ENCODE measurements around the gene PCLO. TPM values are rescaled to one million over a fixed set of nuclear protein-coding genes. Genes with fewer than 3 reads are reported as not detected.

The PCLO gene
- total RNA-seq, 6 donors from 2014 or later = 3.0 to 19.8 (median 8.6) TPM

GRCh38 chr7:83155407-83155806 is 7.3 kb downstream of the PCLO start:
- Histone ChIP-seq H3K4me1 (no peaks in the 10 kb centered on the region), H3K27ac (no peak overlapping the region), H3K4me3 (no peak overlapping the region), H3K27me3 (no peaks in the 10 kb centered on the region), H3K36me3 (no peaks in the 10 kb centered on the region), H3K9me3 (no peaks in the 10 kb centered on the region)
- DNase-seq = no peak
- ATAC-seq (ENCODE audit: low FRiP score in 2 of 2) = no peak
- WGBS, 2 donors = 86% methylated on average over 1 of the region's 1 CpG; no CpG with 5 or more reads in 1 of the 2 donors
- no peak for TF ChIP-seq CTCF (IDR thresholded peaks at IDR 0.05)
- TF ChIP-seq POLR2AphosphoS5 (IDR thresholded peaks at IDR 0.05) = no peak
- no peak for TF ChIP-seq POLR2A (IDR thresholded peaks at IDR 0.05)
- no peak for TF ChIP-seq EP300 (IDR thresholded peaks at IDR 0.05)

- no peak for DNase-seq
- no peak for ATAC-seq (ENCODE audit: low FRiP score in 2 of 2)
- H3K36me3 ChIP-seq = no peaks in the 10 kb centered on the region
- H3K27ac ChIP-seq = no peak overlapping the region
- H3K4me3 ChIP-seq = no peak overlapping the region
- no peaks in the 10 kb centered on the region for H3K27me3 ChIP-seq
- 43 to 53% methylated on average over 1 of the region's 1 CpG for WGBS, 2 donors
- no peaks in the 10 kb centered on the region for H3K9me3 ChIP-seq
- no peaks in the 10 kb centered on the region for H3K4me1 ChIP-seq
- TF ChIP-seq EP300 (IDR thresholded peaks at IDR 0.05) = no peak
- TF ChIP-seq POLR2A (IDR thresholded peaks at IDR 0.05) = no peak
Observed at GRCh38 chr7:83153419-83153818, 9.3 kb downstream of the PCLO start.

- ATAC-seq (ENCODE audit: low FRiP score in 2 of 2) (no peak), DNase-seq (no peak)
- WGBS, 2 donors = 64 to 74% methylated on average over 2 of the region's 2 CpGs
- H3K4me1 ChIP-seq = no peaks in the 10 kb centered on the region
- H3K36me3 ChIP-seq = no peaks in the 10 kb centered on the region
- TF ChIP-seq CTCF (IDR thresholded peaks at IDR 0.05) (no peak), POLR2A (IDR thresholded peaks at IDR 0.05) (no peak), EP300 (IDR thresholded peaks at IDR 0.05) (no peak), POLR2AphosphoS5 (IDR thresholded peaks at IDR 0.05) (no peak)
- no peak overlapping the region for H3K4me3 ChIP-seq
- no peaks in the 10 kb centered on the region for H3K27me3 ChIP-seq
- no peak overlapping the region for H3K27ac ChIP-seq
- H3K9me3 ChIP-seq = no peaks in the 10 kb centered on the region
Observed at GRCh38 chr7:83150310-83150709, 12.4 kb downstream of the PCLO start.

GRCh38 chr7:83149466-83149865 is 13.2 kb downstream of the PCLO start:
- WGBS, 2 donors = 53 to 64% methylated on average over 1 of the region's 1 CpG
- Histone ChIP-seq H3K4me3 (no peak overlapping the region), H3K4me1 (no peaks in the 10 kb centered on the region), H3K27me3 (no peaks in the 10 kb centered on the region), H3K36me3 (no peaks in the 10 kb centered on the region), H3K27ac (no peak overlapping the region), H3K9me3 (no peaks in the 10 kb centered on the region)
- no peak for ATAC-seq (ENCODE audit: low FRiP score in 2 of 2)
- DNase-seq = no peak
- TF ChIP-seq POLR2AphosphoS5 (IDR thresholded peaks at IDR 0.05) (no peak), CTCF (IDR thresholded peaks at IDR 0.05) (no peak), EP300 (IDR thresholded peaks at IDR 0.05) (no peak), POLR2A (IDR thresholded peaks at IDR 0.05) (no peak)

DNA sequence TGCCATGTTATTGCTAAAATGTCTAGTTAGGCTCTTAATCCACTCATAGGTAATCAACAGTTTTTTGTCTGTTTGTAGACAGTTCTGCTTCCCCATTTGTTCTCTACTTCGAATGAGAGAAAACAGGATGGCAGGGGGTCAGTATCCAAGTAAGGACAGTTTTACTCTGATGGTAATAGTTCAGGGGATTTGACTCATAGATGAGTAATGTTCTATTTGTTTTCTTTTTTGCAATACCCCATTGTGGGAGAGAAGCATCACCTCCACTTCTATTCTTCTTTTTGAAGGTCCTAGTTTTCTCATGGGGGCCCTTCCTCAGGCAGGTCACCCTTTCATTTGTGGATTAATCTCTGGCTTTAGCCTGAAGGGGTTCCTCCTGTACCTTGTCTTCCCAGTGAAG is 13.9 kb downstream of the PCLO start:
- Histone ChIP-seq H3K9me3 (no peaks in the 10 kb centered on the region), H3K36me3 (no peaks in the 10 kb centered on the region), H3K4me3 (no peak overlapping the region), H3K4me1 (no peaks in the 10 kb centered on the region), H3K27me3 (no peaks in the 10 kb centered on the region), H3K27ac (no peak overlapping the region)
- no peak for DNase-seq
- ATAC-seq (ENCODE audit: low FRiP score in 2 of 2) = no peak
- 43 to 66% methylated on average over 1 of the region's 1 CpG for WGBS, 2 donors
- TF ChIP-seq EP300 (IDR thresholded peaks at IDR 0.05) = no peak
- no peak for TF ChIP-seq POLR2A (IDR thresholded peaks at IDR 0.05)
- TF ChIP-seq POLR2AphosphoS5 (IDR thresholded peaks at IDR 0.05) = no peak

GRCh38 chr7:83143107-83143506 is 19.6 kb downstream of the PCLO start:
- no peaks in the 10 kb centered on the region for H3K9me3 ChIP-seq
- H3K27me3 ChIP-seq = no peaks in the 10 kb centered on the region
- 95% methylated on average over 1 of the region's 1 CpG for WGBS, 2 donors
- no peak overlapping the region for H3K27ac ChIP-seq
- no peak for DNase-seq
- no peak for ATAC-seq (ENCODE audit: low FRiP score in 2 of 2)
- TF ChIP-seq CTCF (IDR thresholded peaks at IDR 0.05) = no peak
- no peak for TF ChIP-seq POLR2AphosphoS5 (IDR thresholded peaks at IDR 0.05)
- no peak for TF ChIP-seq POLR2A (IDR thresholded peaks at IDR 0.05)
- TF ChIP-seq EP300 (IDR thresholded peaks at IDR 0.05) = no peak
- H3K4me3 ChIP-seq = no peak overlapping the region
- H3K36me3 ChIP-seq = no peaks in the 10 kb centered on the region
- no peaks in the 10 kb centered on the region for H3K4me1 ChIP-seq
